ENCODE results near the gene ATP2C2. TPM values are rescaled to one million over a fixed set of nuclear protein-coding genes. Genes with fewer than 3 reads are reported as not detected.

ATP2C2 gene
- total RNA-seq, 1 experiment from 2014 or later, result not detected

- no peak overlapping the region for H3K27ac Mint-ChIP-seq (ENCODE audit: low read depth, unreplicated experiment)
- H3K4me1 Mint-ChIP-seq (ENCODE audit: insufficient read depth, unreplicated experiment), result no peaks in the 10 kb centered on the region
- intact Hi-C loops (cut with micrococcal nuclease), result no loop called here
- H3K36me3 Mint-ChIP-seq (ENCODE audit: insufficient read depth, unreplicated experiment), result no peaks in the 10 kb centered on the region
- DNase-seq (ENCODE audit: unreplicated experiment), result no peak
- no peak for TF ChIP-seq CTCF (IDR thresholded peaks at IDR 0.05; ENCODE audit: unreplicated experiment)
- no peaks in the 10 kb centered on the region for H3K9me3 Mint-ChIP-seq (ENCODE audit: unreplicated experiment)
- H3K4me3 Mint-ChIP-seq (ENCODE audit: unreplicated experiment), result no peak overlapping the region
- no TSS peak for BruUV-seq (replicated peaks)
- H3K27me3 Mint-ChIP-seq (ENCODE audit: insufficient read depth, unreplicated experiment), result peaks cover 16% of the 10 kb centered on the region
- POLR2A ChIA-PET, result no interaction called here
- CTCF ChIA-PET, result no interaction called here
These were observed 76.1 kb downstream of the ATP2C2 start for GRCh38 chr16:84444476-84444875.

GRCh38 chr16:84446084-84446483 is 77.7 kb downstream of the ATP2C2 start:
- BruUV-seq (replicated peaks), result no TSS peak
- Mint-ChIP-seq H3K36me3 (ENCODE audit: insufficient read depth, unreplicated experiment) (no peaks in the 10 kb centered on the region), H3K27ac (ENCODE audit: low read depth, unreplicated experiment) (no peak overlapping the region), H3K4me1 (ENCODE audit: insufficient read depth, unreplicated experiment) (no peaks in the 10 kb centered on the region), H3K27me3 (ENCODE audit: insufficient read depth, unreplicated experiment) (peaks cover 16% of the 10 kb centered on the region), H3K4me3 (ENCODE audit: unreplicated experiment) (no peak overlapping the region), H3K9me3 (ENCODE audit: unreplicated experiment) (no peaks in the 10 kb centered on the region)
- TF ChIP-seq CTCF (IDR thresholded peaks at IDR 0.05; ENCODE audit: unreplicated experiment), result no peak
- intact Hi-C loops (cut with micrococcal nuclease), result no loop called here
- ChIA-PET CTCF (no interaction called here), POLR2A (no interaction called here)
- DNase-seq (ENCODE audit: unreplicated experiment), result no peak

- no TSS peak for BruUV-seq (replicated peaks)
- H3K9me3 Mint-ChIP-seq (ENCODE audit: unreplicated experiment), result no peaks in the 10 kb centered on the region
- DNase-seq (ENCODE audit: unreplicated experiment), result no peak
- H3K4me1 Mint-ChIP-seq (ENCODE audit: insufficient read depth, unreplicated experiment), result no peaks in the 10 kb centered on the region
- peaks cover 16% of the 10 kb centered on the region for H3K27me3 Mint-ChIP-seq (ENCODE audit: insufficient read depth, unreplicated experiment)
- H3K27ac Mint-ChIP-seq (ENCODE audit: low read depth, unreplicated experiment), result no peak overlapping the region
- H3K36me3 Mint-ChIP-seq (ENCODE audit: insufficient read depth, unreplicated experiment), result no peaks in the 10 kb centered on the region
- intact Hi-C loops (cut with micrococcal nuclease), result no loop called here
- H3K4me3 Mint-ChIP-seq (ENCODE audit: unreplicated experiment), result no peak overlapping the region
- ChIA-PET POLR2A (no interaction called here), CTCF (interaction anchor here (0.5 to 1.2 kb wide), 2 partner anchors 20 to 455 kb away, joined by 3 to 5 read pairs; no protein-coding TSS in a partner anchor)
- no peak for TF ChIP-seq CTCF (IDR thresholded peaks at IDR 0.05; ENCODE audit: unreplicated experiment)
These were observed 78.5 kb downstream of the ATP2C2 start for GRCh38 chr16:84446596-84447392.

GRCh38 chr16:84448444-84448843 is 80.1 kb downstream of the ATP2C2 start:
- no peak overlapping the region for H3K4me3 Mint-ChIP-seq (ENCODE audit: unreplicated experiment)
- ChIA-PET POLR2A (no interaction called here), CTCF (interaction anchor here (1.2 kb wide), 1 partner anchor 19 kb away, joined by 3 read pairs; no protein-coding TSS in a partner anchor)
- no peak for TF ChIP-seq CTCF (IDR thresholded peaks at IDR 0.05; ENCODE audit: unreplicated experiment)
- no peaks in the 10 kb centered on the region for H3K9me3 Mint-ChIP-seq (ENCODE audit: unreplicated experiment)
- H3K4me1 Mint-ChIP-seq (ENCODE audit: insufficient read depth, unreplicated experiment), result no peaks in the 10 kb centered on the region
- H3K27ac Mint-ChIP-seq (ENCODE audit: low read depth, unreplicated experiment), result no peak overlapping the region
- intact Hi-C loops (cut with micrococcal nuclease), result no loop called here
- H3K36me3 Mint-ChIP-seq (ENCODE audit: insufficient read depth, unreplicated experiment), result peaks cover 11% of the 10 kb centered on the region
- BruUV-seq (replicated peaks), result no TSS peak
- no peak for DNase-seq (ENCODE audit: unreplicated experiment)
- H3K27me3 Mint-ChIP-seq (ENCODE audit: insufficient read depth, unreplicated experiment), result peaks cover 6% of the 10 kb centered on the region

Data from MCF 10A (cell line).